ENCODE measurements around the gene STMP1. TPM values are rescaled to one million over a fixed set of nuclear protein-coding genes. Genes with fewer than 3 reads are reported as not detected.
A peak's percentile ranks its signal among the peaks of the same experiment; 100 is the strongest.

The STMP1 gene
- total RNA-seq, 1 donor from 2014 or later: 10.1 TPM

DNA sequence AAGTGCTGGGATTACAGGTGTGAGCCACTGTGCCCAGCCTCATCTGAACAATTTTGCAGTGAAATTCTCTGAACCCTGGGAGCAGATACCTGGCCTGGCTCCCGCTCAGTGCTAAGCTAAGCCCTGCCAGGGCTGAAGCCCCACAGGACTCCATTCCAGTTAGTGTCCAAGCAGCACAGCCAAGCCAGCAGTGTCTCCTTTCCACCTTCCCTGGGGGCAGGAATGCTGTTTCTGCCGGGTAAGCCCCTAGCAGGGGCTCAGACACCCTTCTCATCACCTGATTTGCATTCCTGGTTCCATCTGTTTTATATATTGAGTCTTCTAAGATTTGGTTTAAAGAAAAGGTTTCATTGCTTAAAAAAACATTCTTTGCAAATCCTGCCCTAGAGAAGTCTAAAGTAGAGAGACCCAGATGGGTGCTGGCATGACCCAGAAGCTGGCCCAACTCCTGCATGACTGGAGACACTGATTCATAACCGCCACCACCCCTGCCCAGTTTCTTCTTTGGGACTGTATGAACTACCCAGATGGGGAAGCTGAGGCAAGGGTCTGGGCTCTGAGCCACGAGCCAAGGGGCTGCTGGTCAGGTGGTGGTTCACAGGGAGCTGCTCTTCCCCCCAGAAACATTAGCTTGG lies 51.6 kb downstream of the STMP1 start:
- peak; percentile 41 to 84 for DNase-seq (ENCODE audit: low spot score in 2 of 2)

DNA sequence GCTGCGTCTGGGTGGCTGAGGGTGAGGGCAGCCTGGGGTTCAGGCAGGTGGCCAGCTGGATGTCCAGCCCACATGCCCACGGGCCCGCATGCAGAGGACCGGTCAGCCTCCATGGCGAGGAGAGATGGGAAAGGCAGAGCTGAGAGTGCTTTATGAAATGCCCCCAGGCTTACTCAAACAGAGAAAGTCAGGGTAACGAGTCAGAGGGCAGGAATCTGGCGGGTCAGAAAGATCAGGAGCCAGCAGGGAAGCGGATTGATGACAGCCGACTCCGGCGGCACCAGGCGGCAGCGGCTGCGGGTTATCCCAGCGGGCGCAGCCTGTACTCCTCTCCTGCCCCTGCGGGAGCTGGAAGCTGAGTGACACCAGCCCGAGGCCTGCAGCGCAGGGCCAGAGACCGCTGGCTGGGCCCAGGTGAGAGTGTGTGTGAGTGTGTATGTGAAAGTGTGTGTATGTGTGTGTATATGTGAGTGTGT lies 52.3 kb downstream of the STMP1 start:
- peak in 1 of 2 donors; percentile 78 for DNase-seq (ENCODE audit: low spot score in 2 of 2)
- Histone ChIP-seq H3K36me3 (no peaks in the 10 kb centered on the region), H3K27ac (peak overlapping the region; percentile 86 to 88), H3K9me3 (no peaks in the 10 kb centered on the region), H3K27me3 (no peaks in the 10 kb centered on the region), H3K4me3 (peak overlapping the region in 1 of 2 donors; percentile 10), H3K4me1 (peaks cover 6 to 41% of the 10 kb centered on the region in 2 donors)
- intact Hi-C loops (cut with DNase I): loop anchor here (2.0 to 10.0 kb wide), 3 partner anchors 30 to 80 kb away; no protein-coding TSS in a partner anchor
- no peak for TF ChIP-seq CTCF (IDR thresholded peaks at IDR 0.05)

More for the DNA sequence above, 51.6 kb downstream of the STMP1 start:
- Histone ChIP-seq H3K4me3 (peak overlapping the region in 1 of 2 donors; percentile 10), H3K9me3 (no peaks in the 10 kb centered on the region), H3K4me1 (peaks cover 6 to 41% of the 10 kb centered on the region in 2 donors), H3K27ac (peak overlapping the region; percentile 86 to 88), H3K36me3 (no peaks in the 10 kb centered on the region), H3K27me3 (no peaks in the 10 kb centered on the region)
- no peak for TF ChIP-seq CTCF (IDR thresholded peaks at IDR 0.05)
- intact Hi-C loops (cut with DNase I): loop anchor here (2.0 to 10.0 kb wide), 3 partner anchors 31 to 81 kb away; no protein-coding TSS in a partner anchor

DNA sequence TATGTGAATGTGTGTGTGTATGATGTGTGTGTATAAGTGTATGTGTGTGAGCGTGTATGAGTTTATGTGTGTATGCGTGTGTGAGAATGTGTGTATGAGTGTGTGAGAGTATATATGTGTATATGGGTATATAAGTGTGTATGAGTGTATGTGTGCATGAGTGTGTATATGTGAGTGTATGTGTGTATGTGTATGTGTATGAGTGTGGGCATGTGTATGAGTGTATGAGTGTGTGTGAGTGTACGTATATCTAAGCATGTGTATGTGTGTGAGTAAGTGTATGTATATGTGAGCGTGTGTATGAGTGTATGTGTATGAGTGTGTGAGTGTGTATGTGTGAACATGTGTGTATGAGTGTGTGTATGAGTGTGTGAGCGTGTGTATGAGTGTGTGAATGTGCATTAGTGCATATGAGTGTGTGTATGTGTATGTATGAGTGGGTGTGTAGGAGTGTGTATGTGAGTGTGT lies 52.8 kb downstream of the STMP1 start:
- intact Hi-C loops (cut with DNase I): loop anchor here (2.0 to 10.0 kb wide), 3 partner anchors 30 to 80 kb away; no protein-coding TSS in a partner anchor

DNA sequence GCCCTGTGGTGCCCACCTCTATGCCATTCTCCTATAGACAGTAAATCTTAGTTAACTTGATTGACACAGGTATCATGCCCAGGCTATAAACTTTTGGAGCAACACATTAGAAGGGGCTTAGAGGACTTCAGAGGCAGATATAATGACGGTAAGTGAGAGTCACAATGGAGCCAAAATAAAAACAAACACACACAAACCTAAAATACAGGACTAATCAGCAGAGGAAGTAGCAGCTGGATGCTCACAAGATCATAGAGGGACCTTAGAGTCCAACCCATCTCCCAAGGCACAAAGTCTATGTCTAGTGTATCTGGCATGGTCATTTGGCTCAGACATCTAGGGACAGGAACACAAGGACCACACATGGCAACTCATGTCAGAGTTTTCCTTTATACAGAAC lies 53.4 kb downstream of the STMP1 start:
- no peak for DNase-seq (ENCODE audit: low spot score in 2 of 2)
- Histone ChIP-seq H3K27ac (peak overlapping the region in 1 of 2 donors; percentile 2), H3K9me3 (no peaks in the 10 kb centered on the region), H3K4me1 (peaks cover 6 to 41% of the 10 kb centered on the region in 2 donors), H3K36me3 (no peaks in the 10 kb centered on the region), H3K4me3 (no peak overlapping the region), H3K27me3 (no peaks in the 10 kb centered on the region)
- intact Hi-C loops (cut with DNase I): loop anchor here (2.0 to 10.0 kb wide), 3 partner anchors 29 to 79 kb away; no protein-coding TSS in a partner anchor
- no peak for TF ChIP-seq CTCF (IDR thresholded peaks at IDR 0.05)

More for the DNA sequence above, 52.8 kb downstream of the STMP1 start:
- Histone ChIP-seq H3K4me1 (peaks cover 6 to 41% of the 10 kb centered on the region in 2 donors), H3K36me3 (no peaks in the 10 kb centered on the region), H3K27ac (peak overlapping the region; percentile 86 to 88), H3K27me3 (no peaks in the 10 kb centered on the region), H3K4me3 (no peak overlapping the region), H3K9me3 (no peaks in the 10 kb centered on the region)
- TF ChIP-seq CTCF (IDR thresholded peaks at IDR 0.05): no peak
- no peak for DNase-seq (ENCODE audit: low spot score in 2 of 2)

DNA sequence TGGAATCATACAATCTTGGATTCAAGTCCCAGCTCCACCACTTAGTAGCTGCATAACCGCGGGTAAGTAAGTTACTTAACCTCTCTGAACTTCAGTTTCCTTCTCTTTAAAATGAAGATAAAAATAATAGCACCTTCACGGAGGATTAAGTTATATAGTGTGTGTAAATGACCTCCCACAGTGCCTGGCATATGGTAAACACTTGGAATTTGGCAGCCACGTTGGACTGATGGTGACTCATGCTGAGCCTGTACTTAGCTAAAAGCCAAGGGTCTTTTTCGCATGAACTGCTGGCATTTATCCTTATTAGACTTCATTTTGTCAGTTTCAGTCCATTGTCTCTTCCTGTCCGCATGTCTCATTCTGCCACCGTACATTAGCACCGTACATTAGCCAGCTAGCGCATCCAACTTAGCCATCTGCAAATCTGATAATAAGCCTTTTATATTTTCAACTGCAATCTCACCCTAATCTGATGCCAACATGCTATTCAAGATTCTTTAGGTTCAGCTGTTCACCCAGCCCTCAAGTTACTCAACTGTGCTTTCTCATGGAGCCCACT lies 54.4 kb downstream of the STMP1 start:
- no peak for TF ChIP-seq CTCF (IDR thresholded peaks at IDR 0.05)
- Histone ChIP-seq H3K27me3 (no peaks in the 10 kb centered on the region), H3K27ac (no peak overlapping the region), H3K36me3 (no peaks in the 10 kb centered on the region), H3K9me3 (no peaks in the 10 kb centered on the region), H3K4me3 (no peak overlapping the region), H3K4me1 (peaks cover 6 to 34% of the 10 kb centered on the region in 2 donors)
- intact Hi-C loops (cut with DNase I): loop anchor here (10.0 kb wide), 1 partner anchor 78 kb away; no protein-coding TSS in a partner anchor
- DNase-seq (ENCODE audit: low spot score in 2 of 2): no peak

All from ascending aorta (tissue), 2 donors.